Vagina (tissue), 2 donors: ENCODE data around the gene ELK4. TPM values are rescaled to one million over a fixed set of nuclear protein-coding genes. Genes with fewer than 3 reads are reported as not detected.

Experiments
- DNase-seq, 2 donors: peaks; one replicate each; pipeline ENCODE4 v3.0.0-alpha.2; 2017; ENCODE audit errors: extremely low spot score in 2 of 2
- H3K27ac ChIP-seq: fragments of 200-600 bp; sonication (generic); one replicate; pipeline ENCODE4 v1.5.1; 2019
- H3K27me3 ChIP-seq: fragments of 200-600 bp; sonication (generic); one replicate; pipeline ENCODE4 v1.5.1; 2019
- H3K36me3 ChIP-seq, 2 donors: fragments of 200-600 bp; sonication (generic); one replicate each; pipeline ENCODE4 v1.5.1; 2017 to 2019
- H3K4me1 ChIP-seq: fragments of 200-600 bp; sonication (generic); one replicate; pipeline ENCODE4 v1.5.1; 2019
- H3K4me3 ChIP-seq, 2 donors: fragments of 200-600 bp; sonication (generic); 1 replicate in 1 of 2; 2 replicates in 1 of 2; pipeline ENCODE4 v1.5.1; 2016 to 2019
- H3K9me3 ChIP-seq: fragments of 200-600 bp; sonication (generic); one replicate; pipeline ENCODE4 v1.5.1; 2019
- POLR2A ChIP-seq, 2 donors: fragments of 450-650 bp; IDR thresholded peaks; one replicate each; pipeline ENCODE4 v1.6.1; 2017; ENCODE audit warnings: antibody characterized with exemption in 2 of 2, mild to moderate bottlenecking in 2 of 2, moderate library complexity in 2 of 2
- POLR2AphosphoS5 ChIP-seq, 2 donors: sonication (generic); formaldehyde crosslinking; IDR thresholded peaks; one replicate each; pipeline ENCODE4 v1.9.0; 2017; ENCODE audit warnings: antibody characterized with exemption in 2 of 2, mild to moderate bottlenecking in 2 of 2, low read depth in 1 of 2; ENCODE audit not compliant: insufficient read depth in 1 of 2
- intact Hi-C: fragments of 100-400 bp; cut with DNase I; formaldehyde crosslinking; loops from one replicate; pipeline ENCODE4 v1.15.1; 2023
- total RNA-seq: library from RNA; depleted of rRNA; stranded (reverse); fragments of >200 nt; gene quantifications from one replicate; pipeline ENCODE4 v1.2.3, GENCODE V29; 2016
- TF ChIP-seq, protein P1 (sequence below), 3 experiments: fragments of 450-650 bp in 2 of 3; fragments of 200-600 bp in 1 of 3; sonication (generic) in 1 of 3; IDR thresholded peaks; one replicate each; pipeline ENCODE4 v1.5.1; 2017 to 2019; ENCODE audit warnings: antibody characterized with exemption in 3 of 3, mild to moderate bottlenecking in 2 of 3, moderate library complexity in 2 of 3

The ELK4 gene
- total RNA-seq, 1 donor from 2014 or later: 24.1 TPM

DNA sequence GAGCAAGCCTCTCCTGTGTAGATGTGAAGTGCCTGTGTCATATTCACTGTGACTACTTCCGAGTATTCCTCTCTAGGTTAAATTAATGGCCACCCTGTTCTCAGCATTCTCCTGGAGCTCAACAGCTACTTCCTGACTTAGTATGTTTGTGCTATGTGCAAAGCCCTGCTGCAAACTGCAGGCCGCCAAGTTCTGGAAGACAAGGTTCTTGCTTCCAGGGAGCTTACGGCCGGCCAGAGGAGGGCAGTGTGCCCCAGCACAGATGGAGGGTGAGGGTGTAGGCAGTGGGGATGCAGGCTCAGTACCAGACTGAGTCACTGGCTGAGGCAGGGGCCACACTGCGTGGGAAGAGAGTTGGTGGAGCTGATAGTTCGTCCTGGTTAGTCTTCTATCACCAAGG lies 43.2 kb downstream of the ELK4 start:
- DNase-seq: peak in 1 of 2 donors; percentile 67

DNA sequence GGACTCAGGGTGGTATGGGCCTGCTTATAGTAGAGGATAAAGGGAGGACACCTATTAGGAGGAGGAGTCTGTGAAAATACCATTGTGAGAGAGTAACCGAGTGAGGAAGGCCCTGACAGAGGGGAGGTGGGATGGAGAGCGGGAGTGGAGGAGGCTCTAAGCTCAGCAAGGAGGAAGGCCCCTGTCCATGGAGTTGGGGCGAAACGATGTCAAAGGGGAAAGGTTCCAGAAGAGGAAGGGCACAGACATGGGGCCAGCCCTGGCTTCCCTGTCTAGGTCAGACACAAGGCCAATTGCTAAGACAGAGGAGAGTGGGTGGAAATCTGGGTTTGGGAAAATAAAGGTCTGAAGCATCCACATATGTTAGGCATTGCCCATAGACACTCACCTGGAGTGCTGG lies 44.2 kb downstream of the ELK4 start:
- no peak overlapping the region for H3K4me3 ChIP-seq
- H3K27ac ChIP-seq: no peak overlapping the region
- no peaks in the 10 kb centered on the region for H3K36me3 ChIP-seq
- TF ChIP-seq, protein P1, sequence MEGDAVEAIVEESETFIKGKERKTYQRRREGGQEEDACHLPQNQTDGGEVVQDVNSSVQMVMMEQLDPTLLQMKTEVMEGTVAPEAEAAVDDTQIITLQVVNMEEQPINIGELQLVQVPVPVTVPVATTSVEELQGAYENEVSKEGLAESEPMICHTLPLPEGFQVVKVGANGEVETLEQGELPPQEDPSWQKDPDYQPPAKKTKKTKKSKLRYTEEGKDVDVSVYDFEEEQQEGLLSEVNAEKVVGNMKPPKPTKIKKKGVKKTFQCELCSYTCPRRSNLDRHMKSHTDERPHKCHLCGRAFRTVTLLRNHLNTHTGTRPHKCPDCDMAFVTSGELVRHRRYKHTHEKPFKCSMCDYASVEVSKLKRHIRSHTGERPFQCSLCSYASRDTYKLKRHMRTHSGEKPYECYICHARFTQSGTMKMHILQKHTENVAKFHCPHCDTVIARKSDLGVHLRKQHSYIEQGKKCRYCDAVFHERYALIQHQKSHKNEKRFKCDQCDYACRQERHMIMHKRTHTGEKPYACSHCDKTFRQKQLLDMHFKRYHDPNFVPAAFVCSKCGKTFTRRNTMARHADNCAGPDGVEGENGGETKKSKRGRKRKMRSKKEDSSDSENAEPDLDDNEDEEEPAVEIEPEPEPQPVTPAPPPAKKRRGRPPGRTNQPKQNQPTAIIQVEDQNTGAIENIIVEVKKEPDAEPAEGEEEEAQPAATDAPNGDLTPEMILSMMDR (IDR thresholded peaks at IDR 0.05): no peak
- no peak for TF ChIP-seq POLR2A (IDR thresholded peaks at IDR 0.05)
- no peak for TF ChIP-seq POLR2AphosphoS5 (IDR thresholded peaks at IDR 0.05; ENCODE audit: insufficient read depth in 1 of 2, low read depth in 1 of 2)
- peak in 1 of 2 donors; percentile 52 for DNase-seq
- H3K4me1 ChIP-seq: peaks cover 24% of the 10 kb centered on the region
- intact Hi-C loops: no loop called here
- no peaks in the 10 kb centered on the region for H3K9me3 ChIP-seq
- no peaks in the 10 kb centered on the region for H3K27me3 ChIP-seq

More for the DNA sequence above, 43.2 kb downstream of the ELK4 start:
- Histone ChIP-seq H3K36me3 (no peaks in the 10 kb centered on the region), H3K4me3 (no peak overlapping the region), H3K9me3 (no peaks in the 10 kb centered on the region), H3K4me1 (peaks cover 18% of the 10 kb centered on the region), H3K27ac (no peak overlapping the region), H3K27me3 (no peaks in the 10 kb centered on the region)
- intact Hi-C loops: no loop called here
- no peak for TF ChIP-seq POLR2AphosphoS5 (IDR thresholded peaks at IDR 0.05; ENCODE audit: insufficient read depth in 1 of 2, low read depth in 1 of 2)

DNA sequence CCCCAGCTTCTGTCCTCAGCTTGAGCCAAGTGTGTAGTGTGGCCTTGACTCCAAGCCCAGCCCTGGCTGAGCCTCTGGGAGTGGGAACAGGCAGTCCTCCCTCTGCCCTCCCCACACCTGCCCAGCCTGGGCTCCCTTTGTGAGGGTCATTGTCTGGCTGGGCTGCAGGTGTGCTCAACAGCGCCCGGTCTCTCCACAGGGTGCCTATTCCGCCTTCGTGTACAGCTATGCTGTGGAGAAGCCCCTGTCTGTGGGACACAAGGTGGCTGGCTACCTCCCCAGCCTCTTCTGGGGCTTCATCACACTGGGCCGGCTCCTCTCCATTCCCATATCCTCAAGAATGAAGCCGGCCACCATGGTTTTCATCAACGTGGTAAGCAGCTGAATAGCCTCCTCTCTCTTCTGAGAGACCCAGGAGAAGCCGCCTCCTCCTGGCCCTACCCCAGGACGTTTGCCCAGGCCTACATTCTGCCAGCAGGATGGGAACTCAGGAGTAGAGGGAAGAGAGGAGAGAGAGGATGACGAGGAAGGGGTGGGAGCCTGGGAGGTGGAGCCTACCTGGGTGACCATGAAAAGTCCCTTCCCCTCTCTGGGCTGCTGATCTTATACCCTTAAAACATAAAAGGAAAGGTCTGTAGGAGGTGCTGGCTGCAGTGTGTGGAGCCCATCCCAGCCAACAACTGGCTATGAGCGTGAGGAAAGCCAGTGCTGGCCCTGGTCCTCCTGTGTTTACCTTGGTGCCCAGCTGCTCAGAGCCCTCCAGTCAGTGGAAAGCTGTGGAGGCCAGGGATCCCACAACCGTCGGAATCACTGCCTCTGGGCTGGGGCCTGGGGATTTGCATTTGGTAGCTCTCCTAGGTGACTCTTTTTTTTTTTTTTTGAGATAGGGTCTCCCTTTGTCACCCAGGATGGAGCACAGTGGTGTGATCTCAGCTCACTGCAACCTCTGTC lies 45.7 kb downstream of the ELK4 start:
- intact Hi-C loops: no loop called here
- Histone ChIP-seq H3K36me3 (no peaks in the 10 kb centered on the region), H3K27ac (no peak overlapping the region), H3K9me3 (no peaks in the 10 kb centered on the region), H3K4me3 (no peak overlapping the region), H3K27me3 (no peaks in the 10 kb centered on the region), H3K4me1 (peaks cover 22% of the 10 kb centered on the region)
- no peak for DNase-seq
- TF ChIP-seq POLR2A (IDR thresholded peaks at IDR 0.05) (no peak), POLR2AphosphoS5 (IDR thresholded peaks at IDR 0.05; ENCODE audit: insufficient read depth in 1 of 2, low read depth in 1 of 2) (no peak)
- TF ChIP-seq, protein P1 (IDR thresholded peaks at IDR 0.05): no peak

DNA sequence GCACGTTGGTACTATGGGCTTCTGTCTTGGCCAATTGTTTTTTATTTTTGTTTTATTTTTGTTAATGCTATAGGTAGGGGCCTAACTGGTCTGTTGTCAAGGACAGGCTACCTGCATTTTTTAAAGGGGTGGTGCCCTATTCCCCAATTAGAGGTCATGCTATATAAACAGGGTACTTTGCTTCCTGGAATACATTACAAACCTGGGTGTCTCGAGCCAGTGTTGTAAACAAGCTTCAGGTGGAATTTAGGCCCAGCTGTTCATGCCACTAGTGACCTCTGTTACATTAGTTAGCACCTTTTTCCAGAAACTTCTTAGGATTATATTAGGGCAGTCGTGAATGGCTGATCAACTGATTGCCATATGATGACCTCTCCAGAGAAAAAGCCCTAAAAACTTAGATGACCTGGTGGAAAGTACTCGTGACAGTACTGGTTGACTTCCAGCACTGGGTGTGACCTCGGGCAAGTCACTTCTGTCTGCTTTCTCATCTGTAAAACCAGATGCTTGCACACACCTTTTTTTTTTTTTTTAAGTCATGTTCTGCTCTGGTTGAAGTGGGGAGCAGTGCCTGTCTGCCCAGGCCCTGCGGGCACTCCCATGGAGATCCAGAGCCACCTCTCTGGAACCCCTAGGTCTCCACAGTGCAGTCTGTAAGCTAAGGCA lies 46.5 kb downstream of the ELK4 start:
- H3K4me3 ChIP-seq: no peak overlapping the region
- no peaks in the 10 kb centered on the region for H3K27me3 ChIP-seq
- DNase-seq: no peak
- H3K4me1 ChIP-seq: peaks cover 22% of the 10 kb centered on the region
- intact Hi-C loops: no loop called here
- TF ChIP-seq, protein P1 (IDR thresholded peaks at IDR 0.05): no peak
- TF ChIP-seq POLR2A (IDR thresholded peaks at IDR 0.05) (no peak), POLR2AphosphoS5 (IDR thresholded peaks at IDR 0.05; ENCODE audit: insufficient read depth in 1 of 2, low read depth in 1 of 2) (no peak)
- H3K9me3 ChIP-seq: no peaks in the 10 kb centered on the region
- H3K36me3 ChIP-seq: no peaks in the 10 kb centered on the region
- no peak overlapping the region for H3K27ac ChIP-seq

DNA sequence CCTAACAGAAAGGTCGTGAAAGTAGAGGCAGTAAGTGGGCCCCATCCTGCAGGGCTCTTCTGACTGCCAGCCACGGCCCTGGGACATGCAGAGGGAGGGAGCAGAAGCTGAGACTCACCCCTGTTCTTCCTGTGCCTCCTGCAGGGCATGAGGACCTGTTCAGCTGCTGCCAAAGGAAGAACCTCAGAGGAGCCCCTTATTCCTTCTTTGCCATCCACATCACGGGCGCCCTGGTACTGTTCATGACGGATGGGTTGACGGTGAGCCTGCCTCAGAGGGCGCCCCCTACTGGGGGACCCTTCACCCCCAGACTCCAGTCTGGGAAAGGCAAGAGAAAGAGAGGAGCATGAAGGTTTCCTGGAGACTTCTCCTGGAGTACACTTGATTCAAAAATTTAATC lies 47.1 kb downstream of the ELK4 start:
- Histone ChIP-seq H3K36me3 (no peaks in the 10 kb centered on the region), H3K4me1 (peaks cover 22% of the 10 kb centered on the region), H3K27ac (no peak overlapping the region), H3K4me3 (no peak overlapping the region), H3K27me3 (no peaks in the 10 kb centered on the region), H3K9me3 (no peaks in the 10 kb centered on the region)
- TF ChIP-seq POLR2A (IDR thresholded peaks at IDR 0.05): no peak
- TF ChIP-seq, protein P1 (IDR thresholded peaks at IDR 0.05): no peak
- no peak for TF ChIP-seq POLR2AphosphoS5 (IDR thresholded peaks at IDR 0.05; ENCODE audit: insufficient read depth in 1 of 2, low read depth in 1 of 2)
- intact Hi-C loops: no loop called here
- peak in 1 of 2 donors; percentile 54 for DNase-seq
